Esophagus squamous epithelium (tissue), 4 donors: ENCODE data around the gene ZCWPW1.
"Not testable (repeated sequence)": the region's sequence is repeated elsewhere in the genome, so short reads cannot be mapped to it uniquely, and the experiment has no call there.

Experiments used
- CTCF ChIP-seq, 6 experiments: fragments of 450-650 bp in 4 of 6; fragments of 200-600 bp in 2 of 6; sonication (generic) in 2 of 6; IDR thresholded peaks; one replicate each; pipeline ENCODE4 v1.5.1; 2016 to 2019; ENCODE audit warnings: antibody characterized with exemption in 6 of 6, mild to moderate bottlenecking in 4 of 6, moderate library complexity in 4 of 6
- POLR2A ChIP-seq, 4 donors: fragments of 450-650 bp; IDR thresholded peaks; one replicate each; pipeline ENCODE4 v1.6.1; 2017; ENCODE audit warnings: antibody characterized with exemption in 4 of 4, mild to moderate bottlenecking in 4 of 4, moderate library complexity in 3 of 4

- not testable (repeated sequence) for TF ChIP-seq CTCF, POLR2A (IDR thresholded peaks at IDR 0.05)
Observed at GRCh38 chr7:100381531-100382233, 46.8 kb downstream of the ZCWPW1 start.
